Muscle of leg (tissue), 11 donors: ENCODE measurements around the gene FAM81A. TPM values are rescaled to one million over a fixed set of nuclear protein-coding genes. Genes with fewer than 3 reads are reported as not detected.

Experiments
- DNase-seq: peaks from one replicate; pipeline ENCODE4 v3.0.0; 2013
- H3K27ac ChIP-seq: one replicate; pipeline ENCODE4 v1.5.1; 2013; ENCODE audit warnings: mild to moderate bottlenecking, low read length, control low read depth
- H3K27me3 ChIP-seq: one replicate; pipeline ENCODE4 v1.6.1; 2013; ENCODE audit warnings: low read length; ENCODE audit not compliant: control insufficient read depth, insufficient read depth
- H3K36me3 ChIP-seq: one replicate; pipeline ENCODE4 v1.6.1; 2013; ENCODE audit warnings: low read length; ENCODE audit not compliant: control insufficient read depth, insufficient read depth
- H3K4me1 ChIP-seq: one replicate; pipeline ENCODE4 v1.6.1; 2013; ENCODE audit warnings: low read length; ENCODE audit not compliant: control insufficient read depth, insufficient read depth
- H3K4me3 ChIP-seq: one replicate; pipeline ENCODE4 v1.5.1; 2013; ENCODE audit warnings: low read length, control low read depth
- H3K9me3 ChIP-seq: replicated peaks from 2 replicates; pipeline ENCODE4 v1.6.1; 2013; ENCODE audit warnings: low read depth, low read length; ENCODE audit not compliant: control insufficient read depth
- WGBS: methylation state at CpG from one replicate; pipeline ENCODE4 v1.1.5; 2013; ENCODE audit warnings: missing lambda C conversion rate; ENCODE audit not compliant: insufficient coverage; 5-methylcytosine and 5-hydroxymethylcytosine counted together
- polyA plus RNA-seq, 8 donors: library from polyadenylated mRNA; unstranded; fragments of 120-200 nt; gene quantifications; one replicate each; pipeline versions ENCODE4 v1.2.1 to v1.2.3, GENCODE V29; 2013; ENCODE audit warnings: inconsistent platforms in 1 of 8, low replicate concordance in 1 of 8; ENCODE audit not compliant: insufficient read length in 8 of 8, insufficient read depth in 1 of 8
- total RNA-seq: library from RNA; stranded (reverse); fragments of 120-200 nt; gene quantifications from one replicate; pipeline ENCODE4 v1.2.4, GENCODE V29; 2013

FAM81A gene
- total and polyA plus RNA-seq, 9 donors = 0.35 to 1.6 (median 1.1) TPM

DNA sequence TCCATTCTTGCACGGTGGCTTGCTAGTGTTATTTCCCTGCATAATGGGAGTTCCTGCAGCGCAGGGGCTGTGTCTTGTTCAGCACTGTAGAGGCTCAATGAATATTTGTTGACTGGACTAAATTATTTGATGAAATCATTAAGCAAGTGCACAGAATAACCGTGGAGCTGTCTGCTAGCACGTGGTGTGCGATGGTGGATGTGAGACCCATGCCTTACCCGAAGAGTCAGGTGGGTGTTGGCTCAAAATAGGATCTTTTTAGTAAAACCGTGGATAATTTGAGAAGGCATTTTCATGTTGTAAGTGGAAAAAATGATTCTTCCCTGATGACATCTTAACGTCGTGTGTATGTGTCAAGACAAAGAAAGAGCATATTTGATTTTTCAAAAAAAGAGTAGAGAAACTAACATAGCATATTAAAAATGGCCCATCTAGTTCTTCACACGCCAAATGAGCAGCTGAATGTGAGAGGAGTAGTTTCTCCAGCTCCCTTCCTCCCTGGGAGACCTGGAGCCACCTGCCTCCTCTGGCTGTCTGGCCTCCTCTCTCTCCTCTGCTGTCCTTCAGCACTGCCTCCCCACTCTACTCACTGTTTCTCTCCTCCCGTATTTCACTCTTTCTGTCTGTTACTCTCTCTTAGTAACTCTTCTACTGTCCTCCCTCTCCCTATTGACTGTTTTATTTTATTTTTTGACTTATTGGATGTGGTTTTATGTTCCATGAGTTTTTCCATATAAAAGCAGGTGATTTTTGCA, 6.3 kb downstream of the FAM81A start:
- DNase-seq = no peak
- Histone ChIP-seq H3K27me3 (peaks cover 32% of the 10 kb centered on the region), H3K9me3 (no peaks in the 10 kb centered on the region), H3K4me1 (no peaks in the 10 kb centered on the region), H3K4me3 (no peak overlapping the region), H3K27ac (no peak overlapping the region), H3K36me3 (no peaks in the 10 kb centered on the region)
- WGBS = 73% methylated on average over 7 of the region's 11 CpGs

DNA sequence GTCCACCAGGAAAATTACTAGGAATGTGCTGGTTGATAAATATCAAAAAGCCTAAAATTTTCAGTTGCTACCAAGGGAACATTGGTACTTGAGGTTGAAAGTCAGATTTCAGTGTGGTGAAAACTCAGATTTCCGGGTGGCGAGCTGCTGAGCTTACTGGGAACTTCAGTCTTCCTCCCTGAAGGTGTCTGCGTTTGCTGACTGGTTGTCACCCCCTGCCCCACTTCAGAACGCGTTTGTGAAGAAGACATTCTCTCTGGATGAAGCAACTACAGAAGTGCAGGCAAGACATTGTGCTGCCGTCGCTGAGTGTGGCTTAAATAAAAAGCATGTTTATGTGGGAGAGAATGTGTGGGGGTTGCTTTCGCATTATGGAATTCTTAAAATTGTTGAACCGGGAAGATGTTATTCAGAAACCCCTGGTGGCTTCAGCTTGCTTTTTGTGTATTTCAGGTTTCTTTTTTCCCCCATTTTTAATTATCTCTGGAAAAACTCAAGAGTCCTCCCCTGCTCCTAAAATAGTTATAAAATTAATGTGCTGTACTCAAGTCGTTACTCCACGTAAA, 7.1 kb downstream of the FAM81A start:
- 33% methylated on average over 6 of the region's 11 CpGs for WGBS
- no peak overlapping the region for H3K4me3 ChIP-seq
- peak; percentile 16 for DNase-seq
- H3K27ac ChIP-seq = no peak overlapping the region
- no peaks in the 10 kb centered on the region for H3K36me3 ChIP-seq
- H3K27me3 ChIP-seq = peaks cover 28% of the 10 kb centered on the region
- no peaks in the 10 kb centered on the region for H3K9me3 ChIP-seq
- no peaks in the 10 kb centered on the region for H3K4me1 ChIP-seq

DNA sequence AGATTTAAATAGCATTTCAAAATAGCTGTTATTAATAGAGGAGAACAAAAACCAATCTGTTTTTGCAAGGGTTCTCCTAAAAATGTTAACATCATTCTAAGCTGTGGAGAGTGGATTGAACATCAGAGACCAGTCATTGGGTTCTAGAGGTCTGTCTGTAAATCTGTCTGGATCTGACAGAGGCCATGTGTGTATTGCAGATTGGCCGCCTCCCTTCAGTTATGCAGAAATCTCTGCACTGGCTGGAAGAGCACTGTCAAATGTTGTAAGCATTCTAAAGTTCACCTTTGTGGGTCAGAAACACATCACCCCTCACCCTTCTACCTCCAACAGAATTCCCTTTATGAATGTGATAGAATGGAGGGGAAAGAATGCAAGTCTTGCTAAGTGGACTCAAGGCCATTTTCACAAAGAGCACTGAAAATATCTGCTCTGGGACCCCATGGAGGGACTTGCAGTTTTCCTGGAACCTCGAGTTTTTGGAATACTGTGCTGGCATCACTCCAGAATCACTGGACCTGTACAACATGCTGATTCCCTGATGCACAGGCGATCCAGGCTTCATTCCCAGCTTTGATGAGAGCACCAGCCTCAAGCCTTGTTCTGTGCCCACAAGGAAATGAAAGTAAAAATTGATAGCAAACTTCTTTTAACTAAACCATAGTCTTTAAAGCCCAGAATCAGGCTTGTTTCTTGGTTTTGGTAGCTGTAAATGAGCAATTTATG, 8.4 kb downstream of the FAM81A start:
- Histone ChIP-seq H3K9me3 (no peaks in the 10 kb centered on the region), H3K4me1 (no peaks in the 10 kb centered on the region), H3K27me3 (peaks cover 29% of the 10 kb centered on the region), H3K27ac (no peak overlapping the region), H3K4me3 (no peak overlapping the region), H3K36me3 (no peaks in the 10 kb centered on the region)
- DNase-seq = no peak
- 54% methylated on average over 2 of the region's 3 CpGs for WGBS

DNA sequence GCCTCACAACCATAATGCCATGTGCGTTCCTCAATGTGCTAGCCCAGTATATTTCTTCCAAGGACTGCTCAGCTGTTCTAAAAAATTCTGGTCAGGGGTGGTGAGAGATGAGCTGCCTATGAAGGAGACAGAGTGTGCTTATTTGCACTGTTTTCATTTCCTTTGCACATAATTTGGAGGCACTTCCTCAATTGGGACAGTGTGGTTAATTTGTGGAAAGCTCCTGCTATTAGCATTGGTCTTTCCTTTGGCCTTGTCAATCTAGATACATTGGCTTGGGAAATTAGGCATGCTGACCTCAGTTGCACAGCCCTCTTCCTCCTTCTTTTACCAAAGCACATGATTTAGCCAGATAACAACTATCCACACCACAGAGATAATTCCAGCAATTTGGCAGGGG, 9.4 kb downstream of the FAM81A start:
- WGBS = no CpG with 5 or more reads among the region's 1 CpG
- no peak for DNase-seq
- Histone ChIP-seq H3K4me3 (no peak overlapping the region), H3K36me3 (no peaks in the 10 kb centered on the region), H3K9me3 (no peaks in the 10 kb centered on the region), H3K4me1 (no peaks in the 10 kb centered on the region), H3K27ac (no peak overlapping the region), H3K27me3 (peaks cover 27% of the 10 kb centered on the region)

DNA sequence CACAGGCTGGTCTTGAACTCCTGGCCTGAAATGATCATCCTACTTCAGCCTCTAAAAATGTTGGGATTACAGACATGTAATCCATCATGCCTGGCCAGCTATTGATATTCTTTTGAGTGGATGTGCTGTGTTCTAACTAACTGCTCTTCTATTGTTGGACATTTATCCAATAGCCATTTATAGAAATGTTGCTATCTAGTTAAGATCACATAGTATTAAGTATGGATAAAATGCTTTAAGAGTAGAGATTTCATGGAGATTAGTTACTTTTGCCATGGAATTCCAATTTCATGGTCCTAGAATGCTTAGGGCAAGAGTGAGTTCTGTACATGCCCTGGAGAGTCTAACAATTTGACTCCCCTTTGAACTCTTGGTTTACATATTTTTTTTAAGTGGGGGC, 10.9 kb downstream of the FAM81A start:
- peaks cover 21% of the 10 kb centered on the region for H3K27me3 ChIP-seq

DNA sequence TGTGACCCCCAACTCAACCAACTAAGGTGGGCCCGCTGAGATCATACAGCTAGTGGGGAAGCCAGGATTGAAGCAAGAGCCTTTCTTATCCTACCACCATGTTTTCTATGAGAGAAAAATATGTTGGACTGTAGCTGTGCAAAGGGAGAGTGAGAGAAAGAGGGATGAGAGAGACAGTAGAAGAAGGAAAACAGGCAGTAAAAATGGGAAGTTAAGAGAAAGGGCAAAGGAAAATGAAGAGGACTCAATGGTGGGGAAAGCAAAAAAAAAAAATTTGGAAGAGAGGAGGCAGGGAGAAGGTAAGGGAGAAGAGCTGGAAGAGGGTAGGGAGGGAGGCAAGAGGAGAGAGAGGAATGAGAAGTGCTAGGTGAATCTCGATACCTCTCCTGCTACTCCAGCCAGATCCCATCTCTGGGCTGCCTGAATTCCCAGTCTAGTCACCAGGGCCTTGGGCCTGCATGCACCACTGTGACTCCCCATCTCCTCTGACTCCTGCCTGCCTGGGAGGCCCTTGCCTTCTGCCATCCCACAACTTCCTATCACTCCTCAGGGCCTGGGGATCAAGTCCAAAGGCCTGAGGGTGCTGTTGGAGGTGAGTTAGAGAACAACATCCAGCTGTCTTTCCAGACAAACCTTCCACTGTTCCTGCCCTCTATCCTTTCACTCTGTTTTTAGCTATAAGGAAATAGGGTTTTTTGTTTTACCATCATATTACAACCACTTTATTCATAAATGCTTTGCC, 15.7 kb downstream of the FAM81A start:
- DNase-seq = no peak
- H3K4me3 ChIP-seq = no peak overlapping the region
- no CpG with 5 or more reads among the region's 2 CpGs for WGBS
- H3K4me1 ChIP-seq = no peaks in the 10 kb centered on the region
- no peak overlapping the region for H3K27ac ChIP-seq
- H3K27me3 ChIP-seq = peaks cover 10% of the 10 kb centered on the region
- no peaks in the 10 kb centered on the region for H3K9me3 ChIP-seq
- H3K36me3 ChIP-seq = no peaks in the 10 kb centered on the region

More for the DNA sequence above, 10.9 kb downstream of the FAM81A start:
- H3K4me3 ChIP-seq = no peak overlapping the region
- H3K4me1 ChIP-seq = no peaks in the 10 kb centered on the region
- no peaks in the 10 kb centered on the region for H3K9me3 ChIP-seq
- no peak for DNase-seq
- H3K36me3 ChIP-seq = no peaks in the 10 kb centered on the region
- no peak overlapping the region for H3K27ac ChIP-seq

DNA sequence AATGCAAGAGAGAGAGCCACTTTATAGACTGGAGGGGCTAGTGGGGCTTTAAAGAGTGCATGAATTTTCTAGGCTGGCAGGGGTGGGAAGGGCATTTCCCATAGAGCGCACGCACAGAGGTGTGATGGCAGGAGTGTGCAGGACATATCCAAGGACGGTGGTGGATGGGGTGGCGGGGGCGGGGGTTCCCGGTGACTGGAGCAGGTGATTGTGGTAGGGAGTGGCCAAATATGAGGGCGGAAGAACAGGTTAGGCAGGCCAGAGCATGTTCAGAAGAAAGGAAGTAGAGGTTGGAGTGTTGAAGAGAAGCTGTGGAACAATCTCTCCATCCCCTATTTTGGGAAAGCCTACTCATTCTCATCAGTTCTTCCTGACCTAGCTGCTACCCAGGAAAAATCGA, 18.1 kb downstream of the FAM81A start:
- H3K27me3 ChIP-seq = peaks cover 8% of the 10 kb centered on the region
- no peaks in the 10 kb centered on the region for H3K4me1 ChIP-seq
- 81% methylated on average over 7 of the region's 8 CpGs for WGBS
- DNase-seq = no peak
- no peak overlapping the region for H3K4me3 ChIP-seq
- H3K27ac ChIP-seq = no peak overlapping the region
- no peaks in the 10 kb centered on the region for H3K36me3 ChIP-seq
- H3K9me3 ChIP-seq = no peaks in the 10 kb centered on the region

DNA sequence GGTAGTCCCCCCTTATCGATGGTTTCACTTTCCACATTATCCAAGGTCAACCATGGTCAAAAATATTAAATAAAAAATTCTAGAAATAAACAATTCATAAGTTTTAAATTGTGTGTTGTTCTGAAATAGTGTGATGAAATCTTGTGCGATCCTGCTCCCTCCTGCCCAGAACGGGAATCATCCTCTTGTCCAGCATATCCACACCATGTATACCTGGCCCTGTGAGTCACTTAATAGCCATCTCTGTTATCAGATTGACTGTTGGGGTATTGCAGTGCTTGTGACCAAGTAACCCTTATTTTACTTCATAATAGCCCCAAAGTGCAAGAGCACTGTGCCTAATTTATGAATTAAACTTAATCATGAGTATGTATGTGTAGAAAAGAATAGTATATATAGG, 19.1 kb downstream of the FAM81A start:
- Histone ChIP-seq H3K4me3 (no peak overlapping the region), H3K9me3 (peaks cover 6% of the 10 kb centered on the region), H3K27ac (no peak overlapping the region), H3K4me1 (no peaks in the 10 kb centered on the region), H3K27me3 (peaks cover 8% of the 10 kb centered on the region), H3K36me3 (no peaks in the 10 kb centered on the region)
- DNase-seq = no peak
- WGBS = no CpG with 5 or more reads among the region's 3 CpGs

DNA sequence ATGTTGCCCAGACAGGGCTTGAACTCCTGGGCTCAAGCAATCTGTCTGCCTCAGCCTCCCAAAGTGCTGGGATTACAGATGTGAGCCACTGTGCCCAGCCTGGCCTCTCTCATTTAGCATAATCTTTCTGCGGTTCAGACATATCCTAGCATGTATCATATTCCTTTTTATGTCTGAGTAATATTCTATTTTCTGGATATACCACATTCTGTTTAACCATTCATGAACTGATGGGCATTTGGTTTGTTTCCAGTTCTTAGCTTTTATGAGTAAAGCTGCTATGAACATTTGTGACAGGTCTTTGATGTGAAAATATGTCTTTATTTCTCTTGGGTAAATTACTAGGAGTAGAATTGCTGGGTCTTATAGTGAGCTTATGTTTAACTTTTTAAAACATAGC, 23.5 kb downstream of the FAM81A start:
- WGBS = no CpG with 5 or more reads among the region's 1 CpG
- Histone ChIP-seq H3K4me1 (no peaks in the 10 kb centered on the region), H3K36me3 (no peaks in the 10 kb centered on the region), H3K9me3 (peaks cover 6% of the 10 kb centered on the region), H3K4me3 (no peak overlapping the region), H3K27me3 (peaks cover 1% of the 10 kb centered on the region), H3K27ac (no peak overlapping the region)
- DNase-seq = no peak

DNA sequence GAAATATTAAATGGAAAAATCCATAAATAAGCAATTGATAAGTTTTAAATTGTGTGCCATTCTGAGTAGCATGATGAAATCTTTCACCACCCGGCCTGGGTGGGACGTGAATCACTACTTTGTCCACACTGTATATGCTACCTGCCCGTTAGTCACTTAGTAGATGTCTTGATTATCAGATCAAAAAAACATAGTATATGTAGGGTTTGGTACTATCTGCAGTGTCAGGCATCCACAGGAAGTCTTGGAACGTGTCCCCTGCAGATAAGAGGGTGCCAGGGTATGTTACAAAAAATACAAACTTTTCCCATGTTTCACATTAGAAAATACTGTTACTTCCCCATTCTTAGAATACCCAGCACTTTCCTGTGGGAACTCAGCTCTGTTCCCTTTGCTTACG, 35.2 kb downstream of the FAM81A start:
- Histone ChIP-seq H3K4me3 (no peak overlapping the region), H3K27ac (no peak overlapping the region), H3K4me1 (no peaks in the 10 kb centered on the region), H3K27me3 (no peaks in the 10 kb centered on the region), H3K9me3 (no peaks in the 10 kb centered on the region), H3K36me3 (no peaks in the 10 kb centered on the region)
- no peak for DNase-seq
- WGBS = no CpG with 5 or more reads among the region's 5 CpGs
